Astrocyte (in vitro differentiated cells and primary cell): ENCODE data around the gene NCOA4.

Experiments used
- CTCF ChIP-seq: IDR thresholded peaks from 2 replicates; pipeline ENCODE4 v1.5.1; 2011; ENCODE audit warnings: low read depth, mild to moderate bottlenecking, inconsistent platforms, low read length, moderate library complexity; ENCODE audit not compliant: insufficient read depth
- EZH2 ChIP-seq: IDR thresholded peaks from 2 replicates; pipeline ENCODE4 v1.6.1; 2012; ENCODE audit warnings: mild to moderate bottlenecking, low read length, inconsistent platforms; ENCODE audit not compliant: insufficient read depth

- TF ChIP-seq EZH2 = no peak
- TF ChIP-seq CTCF = no peak
Measured at GRCh38 chr10:46069771-46070463, 39.5 kb upstream of the NCOA4 start.
